GM12891 (cell line): ENCODE data around the gene PHTF1.

Experiments used
- DNase-seq: peaks from one replicate; pipeline ENCODE4 v3.0.0; 2011; ENCODE audit warnings: low spot score; ENCODE audit not compliant: insufficient read length
- FAIRE-seq: peaks from 2 replicates; lab custom pipeline; 2011; peaks lifted over from hg19 to GRCh38; lab: Jason Lieb, UNC
- PAX5 ChIP-seq: IDR thresholded peaks from 2 replicates; pipeline ENCODE4 v1.6.1; 2011; ENCODE audit warnings: low read length, moderate library complexity, mild to moderate bottlenecking; ENCODE audit not compliant: insufficient read depth, severe bottlenecking
- POLR2A ChIP-seq: IDR thresholded peaks from 2 replicates; pipeline ENCODE4 v1.6.1; 2011; ENCODE audit warnings: low read depth, low read length, control low read depth
- POLR2AphosphoS5 ChIP-seq: IDR thresholded peaks from 2 replicates; pipeline ENCODE4 v1.6.1; 2011; ENCODE audit warnings: low read depth, low read length, control low read depth
- POU2F2 ChIP-seq: IDR thresholded peaks from 2 replicates; pipeline ENCODE4 v1.6.1; 2011; ENCODE audit warnings: low read depth, mild to moderate bottlenecking, control low read depth, low read length, moderate library complexity
- SPI1 ChIP-seq: IDR thresholded peaks from 2 replicates; pipeline ENCODE4 v1.6.1; 2011; ENCODE audit warnings: low read depth, low read length, control low read depth
- TAF1 ChIP-seq: IDR thresholded peaks from 2 replicates; pipeline ENCODE4 v1.6.1; 2011; ENCODE audit warnings: low read depth, low read length, control low read depth

The PHTF1 gene

DNA sequence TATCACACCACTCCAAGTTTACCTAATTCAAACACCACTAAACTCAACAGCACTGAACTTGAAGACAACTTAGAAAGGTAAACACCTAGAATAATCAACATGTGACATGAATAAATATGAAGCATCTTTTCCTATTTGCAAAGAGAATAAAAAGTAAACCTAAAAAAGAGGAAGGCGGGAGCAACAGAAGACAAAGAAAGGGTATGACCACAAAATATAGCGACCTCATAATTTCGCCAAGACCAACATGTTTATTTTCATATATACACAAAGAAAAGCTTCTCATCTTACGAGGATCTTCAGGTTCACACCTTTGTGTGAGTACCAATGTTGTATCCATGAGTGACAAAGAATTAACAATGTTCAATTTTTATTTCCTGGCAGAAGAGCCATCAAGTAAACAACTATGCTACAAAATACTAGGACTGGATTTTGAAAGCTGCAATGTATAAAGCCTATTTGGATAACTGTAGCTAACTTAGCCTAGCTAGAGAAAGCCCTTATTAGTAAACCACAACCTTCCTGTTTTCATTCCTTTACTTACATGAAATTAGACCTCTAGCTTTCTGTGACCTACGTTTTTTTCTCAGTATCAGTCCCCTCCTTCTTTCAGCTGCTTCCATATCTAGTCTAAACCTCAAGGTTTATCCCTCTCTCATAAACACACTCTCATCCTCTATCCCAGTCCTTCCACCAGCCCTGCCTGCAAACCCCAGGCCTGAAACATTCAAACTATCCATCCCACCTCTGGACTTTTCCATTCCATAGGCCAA, 21.3 kb upstream of the PHTF1 start:
- DNase-seq = no peak
- FAIRE-seq = no peak
- TF ChIP-seq POLR2A (no peak), SPI1 (peak; percentile 55)

GRCh38 chr1:113779542-113779941, 20.3 kb upstream of the PHTF1 start:
- FAIRE-seq (no peak), DNase-seq (no peak)
- no peak for TF ChIP-seq POU2F2
- no peak for TF ChIP-seq TAF1
- no peak for TF ChIP-seq SPI1
- no peak for TF ChIP-seq POLR2AphosphoS5
- TF ChIP-seq POLR2A = no peak
- TF ChIP-seq PAX5 = no peak

- TF ChIP-seq TAF1 (no peak), SPI1 (no peak), PAX5 (no peak), POLR2A (no peak), POU2F2 (no peak), POLR2AphosphoS5 (no peak)
- FAIRE-seq (no peak), DNase-seq (no peak)
These were observed 18.3 kb upstream of the PHTF1 start for GRCh38 chr1:113777561-113777960.

GRCh38 chr1:113770031-113770430, 10.7 kb upstream of the PHTF1 start:
- FAIRE-seq (peak; percentile 9), DNase-seq (no peak)
- no peak for TF ChIP-seq POLR2AphosphoS5
- TF ChIP-seq POLR2A = no peak
- no peak for TF ChIP-seq TAF1
- TF ChIP-seq POU2F2 = no peak

- TF ChIP-seq POLR2A (no peak), POLR2AphosphoS5 (no peak), TAF1 (no peak), SPI1 (no peak), PAX5 (no peak), POU2F2 (no peak)
- FAIRE-seq = no peak
- DNase-seq = no peak
These were observed 10.3 kb upstream of the PHTF1 start for GRCh38 chr1:113769601-113769970.

DNA sequence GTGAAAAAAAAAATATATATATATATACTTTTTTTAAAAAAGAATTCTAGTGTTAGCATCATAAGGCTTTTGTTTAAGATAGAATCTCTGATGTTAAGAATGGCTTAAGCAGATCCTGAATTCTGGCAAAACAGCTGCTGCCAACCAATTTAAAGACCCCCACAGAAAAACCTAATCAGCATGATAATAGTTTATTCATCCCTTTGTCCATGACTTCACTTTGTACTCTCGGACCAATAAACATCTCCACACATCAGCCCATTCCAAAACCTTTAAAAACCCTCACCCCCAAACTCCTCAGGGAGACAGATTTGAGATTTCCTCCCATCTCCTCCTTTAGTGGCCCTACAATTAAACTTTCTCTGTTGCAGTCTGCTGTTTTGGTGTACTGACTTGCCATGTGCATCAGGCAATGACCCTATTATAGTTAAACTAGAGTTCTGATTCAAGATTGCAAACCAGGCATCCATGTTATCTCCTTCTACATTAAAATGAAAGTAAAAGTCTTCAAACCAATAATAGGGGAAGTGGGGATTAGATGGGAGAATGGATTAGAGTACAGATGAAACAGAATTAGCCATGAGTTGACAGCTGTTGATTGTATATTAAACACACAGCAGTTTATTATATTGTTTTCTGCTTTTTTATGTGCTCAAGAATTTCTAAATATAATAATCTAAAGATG, 9.8 kb upstream of the PHTF1 start:
- TF ChIP-seq PAX5 = no peak
- peak; percentile 44; the same call in 1 of the 2 replicates for TF ChIP-seq SPI1
- FAIRE-seq = no peak
- DNase-seq = no peak

- FAIRE-seq = peak; percentile 16
- DNase-seq = no peak
- TF ChIP-seq TAF1 (no peak), POU2F2 (no peak), POLR2AphosphoS5 (no peak), PAX5 (no peak), POLR2A (no peak), SPI1 (no peak)
These were observed 6.3 kb upstream of the PHTF1 start for GRCh38 chr1:113765306-113766230.

GRCh38 chr1:113763661-113764060, 4.4 kb upstream of the PHTF1 start:
- no peak for TF ChIP-seq POLR2A
- TF ChIP-seq POU2F2 = no peak
- TF ChIP-seq PAX5 = no peak
- TF ChIP-seq TAF1 = no peak
- no peak for TF ChIP-seq POLR2AphosphoS5
- TF ChIP-seq SPI1 = no peak
- DNase-seq = no peak
- FAIRE-seq = no peak

- no peak for TF ChIP-seq POLR2AphosphoS5
- no peak for TF ChIP-seq POLR2A
- TF ChIP-seq SPI1 = no peak
- TF ChIP-seq PAX5 = no peak
- no peak for TF ChIP-seq POU2F2
- TF ChIP-seq TAF1 = no peak
- FAIRE-seq (no peak), DNase-seq (no peak)
These were observed 2.7 kb upstream of the PHTF1 start for GRCh38 chr1:113761937-113762336.
